Measurements from ENCODE around the gene MDN1. TPM values are rescaled to one million over a fixed set of nuclear protein-coding genes. Genes with fewer than 3 reads are reported as not detected.

The MDN1 gene
- total and polyA plus RNA-seq, 2 donors (not counting 1 experiment from before 2014, with no cell fraction given), result 16.5 to 59.5 TPM

- POLR2A ChIA-PET, result no interaction called here
- no peak overlapping the region for H3K27ac Mint-ChIP-seq
These were observed 189.1 kb downstream of the MDN1 start for GRCh38 chr6:89630488-89630887.

GRCh38 chr6:89623749-89624148 lies 195.8 kb downstream of the MDN1 start:
- Histone ChIP-seq H4K20me1 (ENCODE audit: control insufficient read depth, insufficient read depth, low read length, poor library complexity, severe bottlenecking) (no peaks in the 10 kb centered on the region), H3K27me3 (replicated peaks in 1 of 4; ENCODE audit: control extremely low read depth in 1 of 4, control insufficient read depth in 3 of 4, insufficient read depth in 4 of 4, low read length in 3 of 4) (no peaks in the 10 kb centered on the region), H3K27ac (ENCODE audit: low read length in 2 of 2) (no peak overlapping the region), H3K4me1 (ENCODE audit: control insufficient read depth in 2 of 2, insufficient read depth in 2 of 2, low read length in 2 of 2) (no peaks in the 10 kb centered on the region), H3K4me3 (ENCODE audit: control extremely low read depth in 1 of 5, extremely low read depth in 1 of 5, insufficient read depth in 1 of 5, low read depth in 2 of 5, low read length in 4 of 5) (no peak overlapping the region), H3K4me2 (replicated peaks; ENCODE audit: low read depth, low read length, poor library complexity, severe bottlenecking) (no peak overlapping the region), H3K9me3 (ENCODE audit: control extremely low read depth in 1 of 3, control insufficient read depth in 2 of 3, insufficient read depth in 1 of 3, low read length in 2 of 3) (no peaks in the 10 kb centered on the region), H3K79me2 (ENCODE audit: control insufficient read depth, insufficient read depth, low read length) (no peaks in the 10 kb centered on the region), H3K36me3 (replicated peaks in 1 of 2; ENCODE audit: control extremely low read depth in 1 of 2, control insufficient read depth in 1 of 2, extremely low read depth in 1 of 2, insufficient read depth in 2 of 2, low read length in 1 of 2) (peaks cover 0 to 2% of the 10 kb centered on the region in 2 experiments), H2AFZ (ENCODE audit: insufficient read depth, low read depth, low read length, poor library complexity, severe bottlenecking) (no peak overlapping the region), H3K9ac (ENCODE audit: low read length) (no peak overlapping the region)
- ChIA-PET POLR2A (no interaction called here), CTCF (interaction anchor here (1.2 kb wide), 1 partner anchor 14 kb away, joined by 4 read pairs; no protein-coding TSS in a partner anchor)
- Mint-ChIP-seq H3K27me3 (no peaks in the 10 kb centered on the region), H3K4me1 (no peaks in the 10 kb centered on the region), H3K27ac (no peak overlapping the region), H3K9me3 (ENCODE audit: insufficient read depth) (no peaks in the 10 kb centered on the region), H3K4me3 (no peak overlapping the region)
- TF ChIP-seq CTCF (IDR thresholded peaks at IDR 0.05) (no peak), EZH2 (IDR thresholded peaks at IDR 0.05; ENCODE audit: borderline replicate concordance, insufficient read depth, low read depth, low read length, poor library complexity, severe bottlenecking) (no peak)
- DNase-seq (no peak), ATAC-seq (ENCODE audit: low read depth) (no peak)
- intact Hi-C loops (cut with micrococcal nuclease), result no loop called here
- 78% methylated on average over 5 of the region's 8 CpGs for WGBS (ENCODE audit: insufficient coverage)

More at GRCh38 chr6:89630488-89630887, 189.1 kb downstream of the MDN1 start:
- H3K9me3 Mint-ChIP-seq (ENCODE audit: insufficient read depth), result no peaks in the 10 kb centered on the region
- H3K4me3 Mint-ChIP-seq, result no peak overlapping the region
- ATAC-seq (ENCODE audit: low read depth) (no peak), DNase-seq (no peak)
- Histone ChIP-seq H2AFZ (ENCODE audit: insufficient read depth, low read depth, low read length, poor library complexity, severe bottlenecking) (no peak overlapping the region), H3K4me1 (ENCODE audit: control insufficient read depth in 2 of 2, insufficient read depth in 2 of 2, low read length in 2 of 2) (no peaks in the 10 kb centered on the region), H3K27ac (ENCODE audit: low read length in 2 of 2) (no peak overlapping the region), H4K20me1 (ENCODE audit: control insufficient read depth, insufficient read depth, low read length, poor library complexity, severe bottlenecking) (no peaks in the 10 kb centered on the region), H3K4me2 (replicated peaks; ENCODE audit: low read depth, low read length, poor library complexity, severe bottlenecking) (no peak overlapping the region), H3K36me3 (replicated peaks in 1 of 2; ENCODE audit: control extremely low read depth in 1 of 2, control insufficient read depth in 1 of 2, extremely low read depth in 1 of 2, insufficient read depth in 2 of 2, low read length in 1 of 2) (peaks cover 0 to 8% of the 10 kb centered on the region in 2 experiments), H3K9me3 (ENCODE audit: control extremely low read depth in 1 of 3, control insufficient read depth in 2 of 3, insufficient read depth in 1 of 3, low read length in 2 of 3) (no peaks in the 10 kb centered on the region), H3K79me2 (ENCODE audit: control insufficient read depth, insufficient read depth, low read length) (no peaks in the 10 kb centered on the region), H3K27me3 (replicated peaks in 1 of 4; ENCODE audit: control extremely low read depth in 1 of 4, control insufficient read depth in 3 of 4, insufficient read depth in 4 of 4, low read length in 3 of 4) (no peaks in the 10 kb centered on the region), H3K9ac (ENCODE audit: low read length) (no peak overlapping the region), H3K4me3 (ENCODE audit: control extremely low read depth in 1 of 5, extremely low read depth in 1 of 5, insufficient read depth in 1 of 5, low read depth in 2 of 5, low read length in 4 of 5) (no peak overlapping the region)
- TF ChIP-seq CTCF (IDR thresholded peaks at IDR 0.05), result no peak
- no peak for TF ChIP-seq EZH2 (IDR thresholded peaks at IDR 0.05; ENCODE audit: borderline replicate concordance, insufficient read depth, low read depth, low read length, poor library complexity, severe bottlenecking)
- intact Hi-C loops (cut with micrococcal nuclease), result no loop called here
- CTCF ChIA-PET, result no interaction called here
- no peaks in the 10 kb centered on the region for H3K27me3 Mint-ChIP-seq
- 84% methylated on average over 8 of the region's 9 CpGs for WGBS (ENCODE audit: insufficient coverage)
- no peaks in the 10 kb centered on the region for H3K4me1 Mint-ChIP-seq
